Epithelial cell of esophagus (primary cell): Measurements from ENCODE around the gene CFAP299.

Source experiments
- DNase-seq: peaks from one replicate; pipeline ENCODE4 v3.0.0; 2010; ENCODE audit warnings: low read depth
- H3K4me3 ChIP-seq: 2 replicates; pipeline ENCODE4 v1.5.1; 2011; ENCODE audit warnings: mild to moderate bottlenecking, low read length, control low read depth
- TF ChIP-seq, protein P1 (sequence below): IDR thresholded peaks from 2 replicates; pipeline ENCODE4 v1.5.1; 2011; ENCODE audit warnings: low read depth, mild to moderate bottlenecking, low read length, control low read depth, inconsistent platforms; ENCODE audit not compliant: insufficient read depth; ENCODE audit errors: missing control alignments

The CFAP299 gene

DNA sequence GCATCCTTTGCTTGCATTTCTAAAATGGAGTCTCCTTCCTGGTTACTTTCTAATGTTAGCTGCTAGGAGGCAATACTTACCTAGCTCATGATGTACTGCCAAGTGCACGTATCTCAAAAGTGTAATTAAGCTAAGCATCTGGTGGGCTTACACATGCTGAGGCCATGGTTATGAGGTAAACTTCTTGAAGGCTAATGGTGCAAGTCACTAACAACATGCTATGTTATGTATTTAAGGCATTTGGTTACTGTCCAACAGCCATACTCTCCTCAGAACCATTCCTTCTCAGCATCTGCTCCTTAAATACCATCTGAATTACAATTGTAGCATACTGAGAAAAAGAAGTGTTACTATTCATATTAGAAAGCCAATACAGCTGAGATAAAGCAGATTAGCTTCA lies 376.4 kb downstream of the CFAP299 start:
- TF ChIP-seq, protein P1, sequence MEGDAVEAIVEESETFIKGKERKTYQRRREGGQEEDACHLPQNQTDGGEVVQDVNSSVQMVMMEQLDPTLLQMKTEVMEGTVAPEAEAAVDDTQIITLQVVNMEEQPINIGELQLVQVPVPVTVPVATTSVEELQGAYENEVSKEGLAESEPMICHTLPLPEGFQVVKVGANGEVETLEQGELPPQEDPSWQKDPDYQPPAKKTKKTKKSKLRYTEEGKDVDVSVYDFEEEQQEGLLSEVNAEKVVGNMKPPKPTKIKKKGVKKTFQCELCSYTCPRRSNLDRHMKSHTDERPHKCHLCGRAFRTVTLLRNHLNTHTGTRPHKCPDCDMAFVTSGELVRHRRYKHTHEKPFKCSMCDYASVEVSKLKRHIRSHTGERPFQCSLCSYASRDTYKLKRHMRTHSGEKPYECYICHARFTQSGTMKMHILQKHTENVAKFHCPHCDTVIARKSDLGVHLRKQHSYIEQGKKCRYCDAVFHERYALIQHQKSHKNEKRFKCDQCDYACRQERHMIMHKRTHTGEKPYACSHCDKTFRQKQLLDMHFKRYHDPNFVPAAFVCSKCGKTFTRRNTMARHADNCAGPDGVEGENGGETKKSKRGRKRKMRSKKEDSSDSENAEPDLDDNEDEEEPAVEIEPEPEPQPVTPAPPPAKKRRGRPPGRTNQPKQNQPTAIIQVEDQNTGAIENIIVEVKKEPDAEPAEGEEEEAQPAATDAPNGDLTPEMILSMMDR = no peak
- no peak overlapping the region for H3K4me3 ChIP-seq
- no peak for DNase-seq

DNA sequence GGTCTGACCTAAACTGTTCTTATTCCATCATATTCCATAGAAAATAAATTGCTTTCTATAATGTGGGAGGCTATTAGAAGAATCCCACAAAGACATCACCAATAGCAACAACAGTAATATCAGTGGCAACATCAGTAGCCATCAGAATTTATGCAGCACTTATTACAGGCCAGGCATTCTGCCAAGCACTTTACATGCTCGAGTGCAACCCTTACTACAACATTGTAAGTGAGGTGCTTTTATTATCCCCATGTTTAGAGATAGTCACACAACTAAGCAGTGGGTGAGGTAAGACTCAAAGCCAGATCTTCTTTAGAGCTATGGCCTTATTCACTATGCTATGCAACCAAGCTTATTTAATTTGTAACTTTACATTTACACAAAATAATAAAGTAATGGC lies 377.9 kb downstream of the CFAP299 start:
- no peak overlapping the region for H3K4me3 ChIP-seq
- TF ChIP-seq, protein P1 = no peak
- no peak for DNase-seq

DNA sequence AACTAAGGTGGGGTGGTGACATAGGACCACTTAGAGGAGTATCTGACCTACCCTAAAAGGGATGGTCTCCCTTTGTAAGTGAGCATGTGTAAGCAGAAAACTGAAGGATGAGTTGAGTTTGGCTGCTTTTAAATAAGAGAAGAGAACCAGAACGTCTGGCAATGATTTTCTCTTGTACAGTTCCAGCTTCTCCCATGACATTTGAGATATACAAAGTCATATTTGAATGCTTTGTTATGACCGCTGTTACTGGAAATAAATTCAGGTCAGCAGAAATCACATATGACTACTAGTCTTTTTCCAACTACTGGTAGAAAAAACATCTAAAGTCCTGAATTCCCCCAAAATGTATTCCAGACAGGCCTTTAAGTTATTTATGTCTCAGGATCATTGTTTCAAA lies 381.7 kb downstream of the CFAP299 start:
- DNase-seq = no peak
- no peak overlapping the region for H3K4me3 ChIP-seq
- TF ChIP-seq, protein P1 = no peak

DNA sequence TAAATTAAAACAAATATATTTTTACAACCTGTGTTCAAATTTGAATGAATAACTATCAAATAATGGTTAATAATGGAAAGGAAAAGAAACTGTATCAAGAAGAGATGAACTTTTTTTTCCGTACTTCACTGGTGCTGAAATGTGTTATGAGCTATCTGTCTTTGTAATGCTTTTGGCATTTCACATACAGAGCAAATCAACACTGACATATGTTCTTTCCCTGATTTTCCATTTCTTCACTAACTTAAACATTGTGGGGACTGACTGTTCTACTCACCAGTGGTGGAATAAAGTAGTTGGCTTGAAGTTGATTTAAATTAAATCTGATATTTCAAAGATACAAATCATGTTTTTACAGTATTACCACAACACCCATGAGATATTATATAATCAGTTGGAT lies 390.9 kb downstream of the CFAP299 start:
- DNase-seq = no peak
- TF ChIP-seq, protein P1 = no peak
- no peak overlapping the region for H3K4me3 ChIP-seq

DNA sequence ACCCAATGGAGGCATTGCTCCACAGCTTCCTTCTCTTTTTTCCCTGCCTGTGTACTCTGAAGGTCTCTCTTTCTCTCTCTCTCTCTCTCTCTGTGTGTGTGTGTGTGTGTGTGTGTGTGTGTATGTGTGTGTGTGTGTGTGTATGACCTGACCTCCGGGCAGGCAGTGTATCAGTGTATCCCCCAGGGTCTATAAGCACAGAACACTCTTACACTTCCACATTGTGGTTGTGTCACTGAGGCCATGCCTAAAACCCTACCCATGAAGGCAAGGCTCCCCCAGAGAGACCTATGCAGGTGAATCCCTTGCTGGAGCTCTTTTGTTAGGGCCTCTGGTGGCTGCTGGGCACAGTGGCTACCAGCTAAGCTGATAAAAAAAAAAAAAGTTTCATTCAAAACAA lies 394.6 kb downstream of the CFAP299 start:
- TF ChIP-seq, protein P1 = no peak
- no peak overlapping the region for H3K4me3 ChIP-seq
- DNase-seq = no peak

DNA sequence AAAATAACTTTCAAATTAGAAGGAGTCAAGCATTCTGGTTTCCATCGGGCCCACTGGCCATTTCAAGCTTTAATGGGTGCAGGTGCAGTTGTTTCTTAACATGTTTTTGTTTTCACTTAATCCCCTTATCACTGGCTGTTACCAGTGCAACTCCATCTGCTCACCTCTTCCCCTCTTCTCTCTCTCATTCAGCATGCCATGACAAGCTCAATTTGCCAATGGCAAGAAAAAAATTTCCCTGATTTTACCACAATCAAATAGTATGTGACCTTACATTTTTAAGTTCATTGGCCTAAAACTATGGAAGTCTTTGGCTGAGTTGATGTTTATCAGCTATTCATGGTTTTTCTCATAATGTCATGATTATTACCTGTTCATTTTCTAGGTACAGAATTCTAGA lies 395.9 kb downstream of the CFAP299 start:
- TF ChIP-seq, protein P1 = no peak
- H3K4me3 ChIP-seq = no peak overlapping the region
- DNase-seq = peak; percentile 28

DNA sequence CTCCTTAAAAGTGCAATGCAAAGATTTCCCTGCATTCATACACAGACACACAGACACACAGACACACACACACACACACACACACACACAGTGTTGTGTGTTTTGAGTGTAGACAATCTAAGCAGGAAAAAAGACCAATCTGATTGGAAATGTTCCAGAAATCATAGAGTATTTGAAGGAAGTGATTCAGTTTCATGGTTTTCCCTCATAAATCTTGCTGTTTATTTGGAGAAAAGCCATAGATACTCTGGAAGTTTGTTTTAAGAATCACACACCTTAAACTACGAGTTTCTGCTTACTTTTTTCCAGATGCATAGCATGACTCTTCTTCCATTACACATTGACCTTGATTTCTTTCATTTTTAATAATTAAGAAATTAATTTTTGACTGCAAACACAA lies 396.5 kb downstream of the CFAP299 start:
- TF ChIP-seq, protein P1 = no peak
- DNase-seq = peak; percentile 6
- H3K4me3 ChIP-seq = no peak overlapping the region
